NOMO-1 (cell line): ENCODE results near the gene PDE4D.

ENCODE experiments used
- DNase-seq, 2 experiments: peaks; one replicate each; lab custom pipeline; 2025; ENCODE audit not compliant: unreplicated experiment in 2 of 2; lab: John Stamatoyannopoulos, UW

PDE4D gene

DNA sequence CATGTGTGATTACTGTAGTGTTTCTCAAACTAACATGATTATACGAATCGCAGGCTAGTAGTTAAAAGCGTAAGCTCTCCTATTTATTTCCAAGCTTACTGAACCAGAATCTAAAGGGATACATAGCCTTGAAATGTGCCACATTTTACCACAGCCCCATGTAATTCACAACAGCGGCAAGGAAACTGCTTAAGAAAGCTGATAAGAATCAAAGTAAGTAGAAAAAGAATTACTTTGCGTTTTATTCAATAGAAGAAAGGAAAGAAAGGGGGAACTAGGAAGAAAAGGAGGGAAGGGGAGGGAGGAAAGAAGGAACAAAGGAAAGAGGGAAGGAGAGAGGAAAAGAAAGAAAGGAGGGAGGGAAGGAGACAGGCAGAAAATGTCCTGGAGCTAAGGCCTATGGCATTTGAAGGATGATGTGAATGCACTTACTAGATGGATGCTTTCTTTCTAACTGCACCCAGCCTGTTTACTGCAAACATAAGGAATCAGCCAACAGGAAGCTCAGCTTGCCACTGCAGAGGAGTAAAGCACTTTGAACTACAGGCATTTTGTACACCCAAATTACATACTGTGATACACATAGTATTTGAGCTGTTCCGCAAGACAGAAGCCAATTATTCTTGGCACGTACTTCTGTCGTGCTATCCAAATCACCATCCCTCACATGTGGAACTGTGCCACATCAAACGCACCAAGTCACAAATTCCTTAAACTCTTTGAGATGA, 789.0 kb downstream of the PDE4D start:
- DNase-seq: no peak

DNA sequence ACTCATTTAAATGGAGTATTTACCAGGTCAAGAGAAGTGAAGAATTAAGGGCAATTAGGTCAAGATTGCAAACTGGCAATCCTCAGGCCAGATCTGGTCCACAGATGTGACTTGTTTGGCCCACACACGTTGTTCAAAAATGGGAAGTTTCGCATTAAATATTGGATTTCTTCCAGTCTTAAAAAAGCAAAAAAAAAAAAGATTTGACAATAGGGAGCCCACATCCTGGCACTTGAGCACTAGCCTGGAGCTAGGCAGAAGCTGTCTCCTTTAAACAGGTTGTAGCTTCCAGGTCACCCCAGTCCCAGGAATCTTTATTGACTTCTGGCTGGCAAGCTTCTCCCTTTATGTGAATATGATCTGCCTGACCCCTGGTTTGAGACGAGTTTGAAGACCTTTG, 790.2 kb downstream of the PDE4D start:
- DNase-seq: no peak

DNA sequence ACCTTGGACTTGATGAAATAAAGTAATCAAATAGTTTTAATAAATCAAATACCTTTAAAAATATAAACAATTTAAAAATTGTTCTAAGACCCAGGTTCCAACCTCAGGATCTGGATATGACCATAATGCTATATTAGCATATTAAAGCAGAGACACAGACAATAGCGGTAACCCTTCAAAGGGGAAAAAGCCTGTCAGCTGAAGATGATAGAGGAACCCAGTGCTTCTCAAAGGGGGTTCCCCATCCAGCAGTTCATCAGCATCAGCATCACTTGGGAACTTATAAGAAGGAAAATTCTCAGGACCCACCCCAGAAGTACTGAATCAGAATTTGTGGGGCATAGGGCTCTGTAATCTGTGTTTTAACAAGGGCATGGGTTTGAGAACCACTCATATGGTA, 791.1 kb downstream of the PDE4D start:
- no peak for DNase-seq

DNA sequence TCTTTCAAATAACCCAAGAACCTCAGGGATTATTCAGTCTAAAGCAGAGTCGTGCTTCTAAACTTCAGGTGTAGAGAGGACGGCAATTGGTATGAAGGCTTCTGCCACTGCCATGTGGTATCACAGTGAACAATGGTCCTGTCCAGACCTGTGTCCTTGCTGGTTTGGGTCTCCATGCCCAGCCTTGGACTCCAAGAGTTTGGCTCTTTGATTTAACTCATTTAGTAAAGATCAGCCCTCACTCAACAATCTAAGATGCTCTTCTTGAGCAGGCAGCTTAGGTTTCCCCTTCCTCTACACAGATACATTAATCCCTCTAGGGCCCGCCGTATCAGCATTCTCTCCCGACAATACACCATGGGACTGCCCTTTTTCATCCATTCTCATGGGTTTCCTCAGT, 792.7 kb downstream of the PDE4D start:
- DNase-seq: no peak

GRCh38 chr5:59099995-59100345, 793.6 kb downstream of the PDE4D start:
- no peak for DNase-seq

DNA sequence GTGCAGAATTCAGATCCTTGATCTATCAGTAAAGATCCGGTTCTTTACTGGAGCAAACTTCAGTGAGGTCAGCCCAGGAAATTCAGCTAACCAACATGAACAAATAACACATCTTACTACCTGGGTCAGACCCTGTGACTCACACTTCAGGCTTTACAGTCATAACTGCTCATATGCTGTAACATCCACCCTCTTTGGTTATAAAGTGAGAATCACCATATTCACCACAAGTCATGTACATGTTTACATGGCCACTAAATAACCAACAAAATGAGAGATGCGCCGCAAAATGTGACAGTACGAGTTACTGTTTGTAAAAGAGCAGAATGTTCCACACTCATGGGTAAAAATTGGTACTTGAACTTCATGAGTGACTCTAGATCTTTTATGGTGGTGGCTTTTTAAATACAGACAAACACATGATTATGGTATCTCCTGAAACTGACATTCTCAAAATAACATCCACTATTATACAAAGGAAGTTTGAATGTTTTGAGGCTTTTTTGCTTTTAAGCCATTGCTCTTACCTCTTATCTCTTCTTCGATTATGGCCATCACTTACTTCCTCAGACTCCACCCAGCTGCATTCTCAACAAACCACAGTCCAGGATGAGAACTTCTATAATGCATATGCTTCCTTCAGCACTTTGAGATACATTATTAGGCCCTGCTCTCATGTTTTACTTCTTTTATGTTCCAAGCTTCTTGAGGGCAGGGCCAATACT, 794.1 kb downstream of the PDE4D start:
- DNase-seq: no peak

GRCh38 chr5:59098743-59099142, 794.8 kb downstream of the PDE4D start:
- no peak for DNase-seq

DNA sequence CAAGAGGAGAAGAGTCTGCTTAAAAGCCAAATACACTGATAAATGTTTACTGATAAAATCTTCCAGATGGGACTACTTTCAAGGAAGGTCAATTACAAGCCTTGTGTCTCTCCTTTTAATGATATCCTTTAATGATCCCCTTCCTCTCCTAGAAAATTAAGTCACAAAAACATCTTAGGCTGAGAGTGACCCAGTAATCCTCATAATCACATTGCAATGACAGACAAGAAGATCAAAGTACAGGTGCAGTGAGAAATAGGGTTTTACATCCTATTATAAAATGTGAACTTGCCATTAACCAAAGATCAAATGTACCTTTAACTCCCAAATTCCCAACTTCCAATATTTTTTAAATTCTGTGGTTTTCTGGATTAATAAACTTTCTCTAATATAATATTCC, 795.8 kb downstream of the PDE4D start:
- no peak for DNase-seq

DNA sequence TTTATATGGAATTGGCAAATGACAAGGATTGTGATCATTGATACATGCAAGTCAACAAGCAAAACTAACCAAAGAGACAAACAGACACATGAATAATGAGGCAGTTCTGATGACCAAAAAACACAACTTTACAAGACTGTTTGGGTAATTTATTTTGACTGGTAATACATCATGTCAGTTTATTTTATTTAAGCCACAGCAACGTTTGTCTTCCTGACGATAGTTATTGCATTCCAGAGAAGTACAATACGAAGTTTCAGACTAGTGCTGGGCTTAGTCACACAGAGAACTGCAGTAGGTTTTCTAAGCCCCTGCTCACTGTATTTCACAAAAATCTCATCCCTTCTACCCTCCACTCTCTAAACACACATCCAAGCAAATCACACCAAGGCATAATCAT, 796.4 kb downstream of the PDE4D start:
- no peak for DNase-seq

- no peak for DNase-seq
Observed at GRCh38 chr5:59095480-59095879, 798.0 kb downstream of the PDE4D start.

DNA sequence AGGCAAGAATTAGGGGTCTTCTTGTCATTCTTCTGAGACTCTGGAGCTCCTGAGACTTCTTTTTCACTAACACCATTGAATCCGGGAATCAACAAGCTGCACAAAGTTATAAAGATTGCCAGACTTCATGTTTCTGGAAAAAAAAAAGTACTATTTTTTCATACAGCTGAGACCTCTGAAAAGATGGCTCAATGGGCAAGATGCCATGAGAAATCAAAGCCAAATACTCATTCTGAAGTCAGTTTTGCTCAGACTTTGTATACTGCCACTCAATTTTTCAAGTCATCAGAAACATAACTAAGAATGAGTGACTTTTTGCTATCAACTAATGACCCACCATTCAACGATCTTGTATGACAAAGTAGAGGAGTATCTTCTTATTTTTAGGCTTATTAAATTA, 798.7 kb downstream of the PDE4D start:
- DNase-seq: no peak

DNA sequence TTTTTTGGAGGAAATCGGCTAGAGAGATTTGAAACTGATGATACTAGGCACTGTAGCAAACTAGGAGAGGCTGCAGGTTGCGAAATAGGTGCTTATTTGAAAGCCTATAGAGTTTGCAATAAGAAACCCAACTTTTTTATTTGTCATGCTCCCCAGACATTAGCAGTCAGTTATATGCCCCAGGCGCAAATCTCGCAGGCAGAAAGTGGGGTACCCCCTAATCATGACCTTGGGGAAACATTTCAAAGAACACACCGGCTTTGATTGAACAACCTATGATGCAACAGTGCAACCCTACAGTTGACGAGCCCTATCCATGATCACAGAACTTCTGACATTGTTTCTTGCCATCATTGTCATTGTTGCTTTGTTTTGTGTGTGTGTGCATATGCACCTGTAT, 800.2 kb downstream of the PDE4D start:
- DNase-seq: peak; percentile 1 to 24

DNA sequence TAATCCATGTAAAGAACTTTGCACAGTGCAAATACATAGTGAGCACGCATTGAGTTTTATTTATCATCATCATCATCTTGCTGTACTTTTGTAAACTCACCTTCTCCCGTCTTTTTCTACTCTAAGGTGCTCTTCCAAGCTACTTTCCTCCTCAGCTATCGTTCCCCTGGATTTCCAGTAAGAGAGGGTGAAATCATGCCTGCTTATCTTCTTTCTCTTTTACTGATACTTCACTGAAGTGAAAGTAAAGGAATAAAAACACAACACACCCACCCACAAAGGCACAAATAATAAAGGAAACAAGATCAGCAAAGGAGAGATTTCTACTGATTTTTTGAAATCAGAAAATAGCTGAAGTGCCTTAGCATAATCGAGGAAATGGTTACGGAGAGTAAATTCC, 800.8 kb downstream of the PDE4D start:
- DNase-seq: no peak

- no peak for DNase-seq
Observed at GRCh38 chr5:59091965-59092364, 801.6 kb downstream of the PDE4D start.

DNA sequence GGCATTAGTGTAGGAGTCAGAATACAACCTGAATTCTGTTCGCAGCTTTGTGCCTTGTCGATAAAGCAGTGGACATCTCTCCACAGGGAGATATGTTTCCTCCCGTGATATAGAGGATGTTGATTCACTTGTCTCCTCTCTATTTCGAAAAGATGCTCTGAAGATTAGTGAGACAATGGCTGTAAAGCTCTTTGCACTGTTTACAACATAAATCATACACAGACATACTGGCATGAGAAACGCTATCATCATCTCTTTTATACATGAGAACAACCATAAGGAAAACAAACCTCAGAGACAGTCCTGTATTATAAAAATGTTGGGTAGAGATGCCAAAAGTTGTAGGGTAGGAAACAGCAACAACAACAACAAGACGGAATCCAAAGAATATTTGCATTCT, 803.2 kb downstream of the PDE4D start:
- no peak for DNase-seq

GRCh38 chr5:59089767-59090166, 803.8 kb downstream of the PDE4D start:
- DNase-seq: no peak

- no peak for DNase-seq
Observed at GRCh38 chr5:59088546-59088945, 805.0 kb downstream of the PDE4D start.

GRCh38 chr5:59086024-59086423, 807.5 kb downstream of the PDE4D start:
- DNase-seq: no peak

- no peak for DNase-seq
Observed at GRCh38 chr5:59081693-59082092, 811.8 kb downstream of the PDE4D start.

DNA sequence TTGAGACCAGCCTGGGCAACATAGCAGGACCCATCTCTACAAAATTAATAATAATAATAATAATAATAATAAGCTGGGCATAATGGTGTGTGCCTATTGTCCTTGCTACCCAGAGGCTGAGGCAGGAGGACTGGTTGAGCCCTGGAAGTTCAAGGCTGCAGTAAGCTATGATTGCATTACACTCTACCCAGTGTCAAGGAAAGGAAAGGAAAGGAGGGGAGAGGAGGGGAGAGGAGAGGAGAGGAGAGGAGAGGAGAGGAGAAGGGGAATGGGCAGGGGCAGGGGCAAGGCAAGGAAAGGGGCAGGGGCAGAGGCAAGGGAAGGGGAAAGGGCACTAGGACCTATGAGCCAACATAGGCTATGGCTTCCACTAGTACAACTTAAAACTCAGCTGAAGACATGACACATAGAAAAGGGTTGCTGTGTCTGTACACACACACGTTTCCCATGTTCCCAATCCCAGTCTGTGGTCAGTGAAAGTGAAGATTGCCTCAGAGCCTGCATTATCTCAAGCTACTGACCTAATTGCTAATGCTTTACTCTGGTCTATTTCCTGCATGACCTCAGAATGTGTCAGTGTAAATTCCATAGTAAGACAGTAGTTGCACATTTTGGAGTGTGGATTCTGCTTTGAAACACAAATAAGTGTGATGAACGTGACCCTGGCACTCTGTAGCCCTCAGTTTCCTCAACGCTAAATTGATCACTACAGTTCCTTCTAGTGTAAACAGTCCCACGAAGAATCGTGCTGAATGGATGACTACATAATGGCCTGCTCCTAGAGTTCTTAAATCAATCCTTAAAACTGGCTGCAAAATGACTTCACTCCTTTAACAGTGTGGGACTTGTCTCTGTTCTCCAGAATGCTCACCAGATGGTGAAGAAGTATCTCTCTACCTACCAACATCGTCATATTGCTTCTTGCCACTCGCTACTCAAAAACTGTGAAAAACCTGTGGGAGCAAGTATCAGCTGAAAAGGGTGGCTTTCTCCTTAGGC, 813.6 kb downstream of the PDE4D start:
- DNase-seq: no peak

- DNase-seq: no peak
Observed at GRCh38 chr5:59071755-59072549, 821.6 kb downstream of the PDE4D start.
